KMS-11 (cell line): ENCODE measurements around the gene SCO2.
"Not testable (repeated sequence)": the region's sequence is repeated elsewhere in the genome, so short reads cannot be mapped to it uniquely, and the experiment has no call there.

Experiments used
- H2AFZ ChIP-seq: fragments of 200-600 bp; sonication (generic); 2 replicates; pipeline ENCODE4 v1.6.1; 2016; ENCODE audit warnings: antibody characterized with exemption, mixed run types, low read depth
- H3K27ac ChIP-seq: fragments of 200-600 bp; sonication (generic); 2 replicates; pipeline ENCODE4 v1.6.1; 2016; ENCODE audit warnings: mild to moderate bottlenecking, mixed run types
- H3K27me3 ChIP-seq: fragments of 200-600 bp; sonication (generic); 2 replicates; pipeline ENCODE4 v1.6.1; 2017; ENCODE audit warnings: mild to moderate bottlenecking, low read depth, mixed run types, moderate library complexity; ENCODE audit not compliant: insufficient read depth
- H3K36me3 ChIP-seq: fragments of 200-600 bp; sonication (generic); 2 replicates; pipeline ENCODE4 v1.6.1; 2017; ENCODE audit warnings: mild to moderate bottlenecking, mixed run types; ENCODE audit not compliant: insufficient read depth
- H3K4me1 ChIP-seq: fragments of 200-600 bp; sonication (generic); 2 replicates; pipeline ENCODE4 v1.6.1; 2016; ENCODE audit warnings: mild to moderate bottlenecking, low read depth, mixed run types; ENCODE audit not compliant: poor library complexity, severe bottlenecking
- H3K4me2 ChIP-seq: fragments of 200-600 bp; sonication (generic); 2 replicates; pipeline ENCODE4 v1.7.0; 2016; ENCODE audit warnings: mild to moderate bottlenecking, mixed run types
- H3K4me3 ChIP-seq: fragments of 200-600 bp; sonication (generic); IDR thresholded peaks from 2 replicates; pipeline ENCODE4 v1.6.1; 2017; ENCODE audit warnings: low read depth, low read length, mixed read lengths; ENCODE audit not compliant: insufficient read depth
- H3K79me2 ChIP-seq: fragments of 200-600 bp; sonication (generic); 2 replicates; pipeline ENCODE4 v1.6.1; 2016; ENCODE audit warnings: low read depth, mixed run types; ENCODE audit not compliant: insufficient read depth
- H3K9ac ChIP-seq: fragments of 200-600 bp; sonication (generic); 2 replicates; pipeline ENCODE4 v1.6.1; 2016; ENCODE audit warnings: mild to moderate bottlenecking, mixed run types
- H4K20me1 ChIP-seq: fragments of 200-600 bp; sonication (generic); 2 replicates; pipeline ENCODE4 v1.6.1; 2016; ENCODE audit warnings: mild to moderate bottlenecking, mixed run types; ENCODE audit not compliant: insufficient read depth
- CTCF ChIP-seq: fragments of 200-600 bp; sonication (generic); conservative IDR thresholded peaks from 2 replicates; pipeline ENCODE4 v1.6.1; 2017; ENCODE audit warnings: low read depth, mild to moderate bottlenecking, antibody characterized with exemption, low read length, moderate library complexity, mixed read lengths

Gene SCO2

GRCh38 chr22:50522208-50522805 is 3.1 kb downstream of the SCO2 start:
- no peak overlapping the region for H3K4me3 ChIP-seq
- H3K79me2 ChIP-seq, result peaks cover 8% of the 10 kb centered on the region; the same call in 1 of the 2 replicates
- peaks cover 4% of the 10 kb centered on the region for H3K4me1 ChIP-seq
- H3K36me3 ChIP-seq, result no peaks in the 10 kb centered on the region
- H3K27me3 ChIP-seq, result no peaks in the 10 kb centered on the region
- no peak overlapping the region for H3K27ac ChIP-seq
- TF ChIP-seq CTCF, result no peak
- no peak overlapping the region for H3K4me2 ChIP-seq
- H3K9ac ChIP-seq, result no peak overlapping the region
- H4K20me1 ChIP-seq, result no peaks in the 10 kb centered on the region
- H2AFZ ChIP-seq, result no peak overlapping the region

GRCh38 chr22:50521710-50522109 is 3.7 kb downstream of the SCO2 start:
- H3K27ac ChIP-seq, result no peak overlapping the region
- H3K36me3 ChIP-seq, result no peaks in the 10 kb centered on the region
- H3K79me2 ChIP-seq, result peaks cover 8% of the 10 kb centered on the region; the same call in 1 of the 2 replicates
- no peak overlapping the region for H3K4me3 ChIP-seq
- no peaks in the 10 kb centered on the region for H4K20me1 ChIP-seq
- H2AFZ ChIP-seq, result no peak overlapping the region
- TF ChIP-seq CTCF, result no peak
- H3K4me2 ChIP-seq, result no peak overlapping the region
- no peaks in the 10 kb centered on the region for H3K27me3 ChIP-seq
- H3K4me1 ChIP-seq, result no peaks in the 10 kb centered on the region
- H3K9ac ChIP-seq, result no peak overlapping the region

- Histone ChIP-seq H3K27me3 (no peaks in the 10 kb centered on the region), H4K20me1 (no peaks in the 10 kb centered on the region), H3K4me3 (no peak overlapping the region), H3K9ac (no peak overlapping the region), H3K79me2 (peaks cover 8% of the 10 kb centered on the region; the same call in 1 of the 2 replicates), H3K36me3 (no peaks in the 10 kb centered on the region), H2AFZ (no peak overlapping the region), H3K27ac (no peak overlapping the region), H3K4me2 (no peak overlapping the region), H3K4me1 (no peaks in the 10 kb centered on the region)
- no peak for TF ChIP-seq CTCF
These were observed 4.5 kb downstream of the SCO2 start for GRCh38 chr22:50520826-50521453.

GRCh38 chr22:50520184-50520583 is 5.2 kb downstream of the SCO2 start:
- H3K4me2 ChIP-seq, H3K27ac ChIP-seq, H3K79me2 ChIP-seq, H3K27me3 ChIP-seq, H2AFZ ChIP-seq, H3K4me3 ChIP-seq, H3K36me3 ChIP-seq, H4K20me1 ChIP-seq, H3K4me1 ChIP-seq, H3K9ac ChIP-seq: not testable (repeated sequence)

GRCh38 chr22:50519151-50519550 is 6.2 kb downstream of the SCO2 start:
- no peaks in the 10 kb centered on the region for H3K27me3 ChIP-seq
- H3K36me3 ChIP-seq, result no peaks in the 10 kb centered on the region
- H3K79me2 ChIP-seq, result peaks cover 16% of the 10 kb centered on the region; the same call in 1 of the 2 replicates

More at GRCh38 chr22:50519151-50519550, 6.2 kb downstream of the SCO2 start:
- no peak overlapping the region for H3K9ac ChIP-seq
- H3K27ac ChIP-seq, result no peak overlapping the region
- H3K4me3 ChIP-seq, result no peak overlapping the region
- TF ChIP-seq CTCF, result no peak
- no peaks in the 10 kb centered on the region for H4K20me1 ChIP-seq
- H3K4me2 ChIP-seq, result no peak overlapping the region
- H3K4me1 ChIP-seq, result no peaks in the 10 kb centered on the region
- no peak overlapping the region for H2AFZ ChIP-seq
